Fibroblast of upper back skin (primary cell): ENCODE results near the gene PCDHGC4.

Experiments
- DNase-seq: peaks from one replicate; pipeline ENCODE4 v3.0.0-alpha.2; 2013

Gene PCDHGC4

DNA sequence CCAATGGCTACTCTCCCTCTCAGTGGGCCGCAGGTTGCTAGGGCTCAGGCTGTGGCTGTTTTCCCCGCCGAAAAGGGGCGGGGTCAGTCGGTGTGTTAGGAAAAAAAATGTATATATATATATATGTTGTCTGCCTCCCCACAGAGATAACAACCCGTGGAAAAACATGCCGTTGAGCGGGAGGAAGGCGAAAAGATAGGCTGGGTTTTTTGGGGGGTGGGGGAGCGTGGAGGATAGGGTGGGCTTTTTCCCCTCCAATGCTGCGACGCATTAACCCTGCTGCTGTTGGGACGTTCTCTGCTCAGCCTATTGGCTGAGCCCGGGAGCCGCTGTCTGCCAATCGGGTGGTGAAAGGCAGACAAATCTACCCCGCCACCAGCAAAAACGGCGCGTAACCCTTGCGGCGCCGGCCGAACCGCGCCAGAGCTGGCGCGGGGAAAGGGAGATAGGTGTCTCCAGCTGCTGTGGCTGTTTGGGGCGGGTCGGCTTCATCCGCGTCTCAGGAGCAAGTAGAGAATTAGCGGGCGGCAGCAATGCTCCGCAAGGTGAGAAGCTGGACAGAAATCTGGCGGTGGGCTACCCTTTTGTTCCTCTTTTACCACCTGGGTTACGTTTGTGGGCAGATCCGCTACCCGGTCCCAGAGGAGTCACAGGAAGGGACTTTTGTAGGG is at the start of gene PCDHGC4:
Gene PCDHGC4 (plus strand): TSS at position 390 of the 671 bp plus-strand sequence. CDS start 144 bp downstream, at position 534.
- DNase-seq: no peak

DNA sequence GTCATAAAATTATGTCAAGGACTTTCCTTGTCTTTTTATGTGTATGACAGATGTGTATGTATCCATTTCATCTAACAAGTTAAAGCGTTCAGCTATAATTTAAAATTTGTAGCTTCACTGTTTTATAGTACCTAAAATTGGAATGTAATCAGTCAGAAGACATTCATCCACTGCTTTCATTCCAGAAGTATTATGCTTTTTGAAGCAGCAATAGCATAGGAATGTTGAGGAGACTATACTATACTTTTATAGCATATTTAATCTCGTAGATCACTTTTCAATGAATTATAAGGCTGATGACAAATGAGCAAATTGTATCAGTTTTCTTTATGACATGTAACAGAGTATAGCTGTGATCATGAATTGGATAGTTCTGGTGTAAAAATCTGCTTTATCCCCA is 47.6 kb upstream of the PCDHGC4 start:
- peak; percentile 41 for DNase-seq

DNA sequence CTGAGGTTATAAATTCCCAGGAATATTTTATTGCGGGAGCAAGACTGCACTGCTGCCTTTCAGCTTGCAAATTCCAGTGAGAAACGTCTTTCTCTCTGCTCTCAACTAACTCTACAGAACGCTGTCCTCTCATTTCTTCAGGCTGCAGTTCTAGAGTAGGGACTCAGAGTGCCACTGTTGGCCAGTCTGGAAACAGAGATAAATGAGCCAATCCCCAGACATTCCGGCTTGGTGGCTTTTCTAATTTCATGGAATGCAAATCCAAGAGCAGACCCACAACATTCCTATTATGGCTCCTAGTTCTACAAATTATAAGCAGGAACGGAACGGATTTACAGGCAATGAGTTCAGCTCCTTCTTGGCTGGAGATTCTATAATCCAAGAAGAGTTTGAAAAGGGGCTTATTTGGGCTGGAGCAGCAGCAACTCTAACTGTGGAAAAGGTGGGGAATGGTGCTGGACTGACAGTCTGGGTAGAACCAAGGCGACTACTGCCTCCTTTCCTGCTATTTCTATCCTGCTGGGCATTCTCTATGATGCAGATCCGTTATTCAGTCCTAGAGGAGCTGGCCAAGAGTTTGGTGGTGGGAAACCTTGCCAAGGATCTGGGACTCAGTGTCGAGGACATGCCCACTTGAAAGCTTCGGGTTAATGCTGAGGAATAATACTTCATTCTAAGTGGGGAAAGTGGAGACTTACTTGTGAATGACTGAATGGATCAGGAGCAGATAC is 45.3 kb upstream of the PCDHGC4 start:
- peak; percentile 48 for DNase-seq

DNA sequence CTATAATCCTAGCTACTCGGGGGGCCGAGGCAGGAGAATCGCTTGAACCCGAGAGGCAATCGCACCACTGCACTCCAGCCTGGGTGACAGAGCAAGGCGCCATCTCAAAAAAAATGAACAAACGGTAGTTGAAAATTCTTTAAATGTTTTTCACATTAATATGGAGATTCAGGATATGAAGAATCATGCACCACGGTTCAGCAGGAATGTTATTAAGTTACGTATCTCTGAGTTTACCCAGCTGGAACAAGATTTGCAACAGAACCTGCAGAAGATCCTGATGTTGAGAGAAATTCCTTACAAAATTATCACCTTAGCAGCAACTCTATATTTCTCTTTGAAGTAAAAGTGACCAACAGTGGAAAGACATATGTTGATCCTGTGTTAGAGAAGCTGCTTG is 44.5 kb upstream of the PCDHGC4 start:
- DNase-seq: no peak

DNA sequence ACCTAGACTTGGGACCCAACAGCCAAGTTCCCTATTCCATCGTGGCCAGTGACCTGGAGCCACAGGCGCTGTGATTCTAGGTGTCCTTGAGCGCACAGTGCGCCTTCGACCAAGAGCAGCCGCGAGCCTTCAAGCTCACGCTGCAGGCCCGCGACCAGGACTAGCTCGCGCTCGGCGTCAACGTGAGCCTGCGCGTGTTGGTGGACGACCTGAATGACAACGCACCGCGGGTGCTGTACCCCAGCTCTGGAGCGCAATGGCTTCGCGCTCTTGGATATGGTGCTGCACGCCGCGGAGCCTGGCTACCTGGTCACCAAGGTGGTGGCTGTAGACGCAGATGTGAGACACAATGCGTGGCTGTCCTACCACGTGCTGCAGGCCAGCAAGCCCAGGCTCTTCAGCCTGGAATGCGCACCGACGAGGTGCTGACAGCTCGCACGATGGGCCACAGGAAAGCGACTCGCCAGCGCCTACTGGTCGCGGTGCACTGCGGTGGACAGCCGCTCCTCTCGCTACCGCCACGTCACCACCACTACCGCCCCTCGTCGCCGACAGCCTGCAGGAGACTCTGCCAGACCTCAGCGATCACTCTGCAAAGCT is 43.2 kb upstream of the PCDHGC4 start:
- no peak for DNase-seq

DNA sequence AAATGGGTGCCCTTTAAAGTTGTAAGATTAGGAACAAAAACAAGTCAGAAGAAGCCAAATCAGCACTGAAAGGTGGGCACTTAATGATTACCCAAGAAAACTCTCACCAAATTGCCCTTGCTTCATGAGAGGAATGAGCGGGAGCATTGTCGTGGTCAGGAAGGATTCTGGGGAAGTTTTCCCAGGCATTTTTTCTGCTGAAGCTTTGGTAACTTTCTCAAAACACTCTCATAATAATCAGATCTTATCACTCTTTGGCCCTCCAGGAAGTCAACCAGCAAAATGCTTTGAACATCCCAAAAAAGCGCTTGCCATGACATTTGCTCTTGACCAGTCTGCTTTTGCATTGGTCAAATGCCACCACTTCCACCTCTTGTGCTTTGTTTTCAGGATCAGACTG is 19.5 kb upstream of the PCDHGC4 start:
- DNase-seq: peak; percentile 37

DNA sequence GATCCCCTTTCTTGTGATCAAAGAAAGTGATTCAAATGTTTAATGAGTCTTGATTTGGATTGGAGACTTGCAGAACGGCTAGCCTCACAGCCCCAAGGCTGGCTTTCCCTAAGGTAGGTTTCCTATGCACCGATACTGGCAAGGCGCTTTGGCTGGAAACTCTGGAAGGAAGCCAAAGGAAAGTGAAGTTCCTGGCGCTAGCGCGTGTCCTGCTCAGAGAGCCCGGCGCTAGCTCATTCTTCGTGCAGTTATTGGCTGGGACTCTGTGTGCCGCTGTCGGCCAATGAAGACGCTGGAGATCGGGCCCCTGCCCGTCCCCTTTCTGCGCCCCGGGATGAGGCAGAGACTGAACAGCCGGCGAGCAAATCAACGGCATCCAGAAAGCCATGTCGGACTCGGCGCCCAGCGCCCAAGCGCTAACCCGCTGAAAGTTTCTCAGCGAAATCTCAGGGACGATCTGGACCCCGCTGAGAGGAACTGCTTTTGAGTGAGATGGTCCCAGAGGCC is 9.2 kb upstream of the PCDHGC4 start, which contains the start of gene PCDHGC3:
Gene PCDHGC3 (plus strand): TSS at position 342 of the 507 bp plus-strand sequence. CDS start 151 bp downstream, at position 493.
- peak; percentile 97 for DNase-seq

DNA sequence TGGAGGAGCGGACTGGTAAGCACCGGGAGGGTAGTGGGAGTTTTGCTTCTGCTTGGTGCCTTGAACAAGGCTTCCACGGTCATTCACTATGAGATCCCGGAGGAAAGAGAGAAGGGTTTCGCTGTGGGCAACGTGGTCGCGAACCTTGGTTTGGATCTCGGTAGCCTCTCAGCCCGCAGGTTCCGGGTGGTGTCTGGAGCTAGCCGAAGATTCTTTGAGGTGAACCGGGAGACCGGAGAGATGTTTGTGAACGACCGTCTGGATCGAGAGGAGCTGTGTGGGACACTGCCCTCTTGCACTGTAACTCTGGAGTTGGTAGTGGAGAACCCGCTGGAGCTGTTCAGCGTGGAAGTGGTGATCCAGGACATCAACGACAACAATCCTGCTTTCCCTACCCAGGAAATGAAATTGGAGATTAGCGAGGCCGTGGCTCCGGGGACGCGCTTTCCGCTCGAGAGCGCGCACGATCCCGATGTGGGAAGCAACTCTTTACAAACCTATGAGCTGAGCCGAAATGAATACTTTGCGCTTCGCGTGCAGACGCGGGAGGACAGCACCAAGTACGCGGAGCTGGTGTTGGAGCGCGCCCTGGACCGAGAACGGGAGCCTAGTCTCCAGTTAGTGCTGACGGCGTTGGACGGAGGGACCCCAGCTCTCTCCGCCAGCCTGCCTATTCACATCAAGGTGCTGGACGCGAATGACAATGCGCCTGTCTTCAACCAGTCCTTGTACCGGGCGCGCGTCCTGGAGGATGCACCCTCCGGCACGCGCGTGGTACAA is 8.5 kb upstream of the PCDHGC4 start:
- peak; percentile 78 for DNase-seq

DNA sequence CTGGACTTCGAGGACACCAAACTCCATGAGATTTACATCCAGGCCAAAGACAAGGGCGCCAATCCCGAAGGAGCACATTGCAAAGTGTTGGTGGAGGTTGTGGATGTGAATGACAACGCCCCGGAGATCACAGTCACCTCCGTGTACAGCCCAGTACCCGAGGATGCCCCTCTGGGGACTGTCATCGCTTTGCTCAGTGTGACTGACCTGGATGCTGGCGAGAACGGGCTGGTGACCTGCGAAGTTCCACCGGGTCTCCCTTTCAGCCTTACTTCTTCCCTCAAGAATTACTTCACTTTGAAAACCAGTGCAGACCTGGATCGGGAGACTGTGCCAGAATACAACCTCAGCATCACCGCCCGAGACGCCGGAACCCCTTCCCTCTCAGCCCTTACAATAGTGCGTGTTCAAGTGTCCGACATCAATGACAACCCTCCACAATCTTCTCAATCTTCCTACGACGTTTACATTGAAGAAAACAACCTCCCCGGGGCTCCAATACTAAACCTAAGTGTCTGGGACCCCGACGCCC is 7.7 kb upstream of the PCDHGC4 start:
- no peak for DNase-seq

DNA sequence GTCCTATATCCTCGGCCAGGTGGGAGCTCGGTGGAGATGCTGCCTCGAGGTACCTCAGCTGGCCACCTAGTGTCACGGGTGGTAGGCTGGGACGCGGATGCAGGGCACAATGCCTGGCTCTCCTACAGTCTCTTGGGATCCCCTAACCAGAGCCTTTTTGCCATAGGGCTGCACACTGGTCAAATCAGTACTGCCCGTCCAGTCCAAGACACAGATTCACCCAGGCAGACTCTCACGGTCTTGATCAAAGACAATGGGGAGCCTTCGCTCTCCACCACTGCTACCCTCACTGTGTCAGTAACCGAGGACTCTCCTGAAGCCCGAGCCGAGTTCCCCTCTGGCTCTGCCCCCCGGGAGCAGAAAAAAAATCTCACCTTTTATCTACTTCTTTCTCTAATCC is 7.0 kb upstream of the PCDHGC4 start:
- no peak for DNase-seq

DNA sequence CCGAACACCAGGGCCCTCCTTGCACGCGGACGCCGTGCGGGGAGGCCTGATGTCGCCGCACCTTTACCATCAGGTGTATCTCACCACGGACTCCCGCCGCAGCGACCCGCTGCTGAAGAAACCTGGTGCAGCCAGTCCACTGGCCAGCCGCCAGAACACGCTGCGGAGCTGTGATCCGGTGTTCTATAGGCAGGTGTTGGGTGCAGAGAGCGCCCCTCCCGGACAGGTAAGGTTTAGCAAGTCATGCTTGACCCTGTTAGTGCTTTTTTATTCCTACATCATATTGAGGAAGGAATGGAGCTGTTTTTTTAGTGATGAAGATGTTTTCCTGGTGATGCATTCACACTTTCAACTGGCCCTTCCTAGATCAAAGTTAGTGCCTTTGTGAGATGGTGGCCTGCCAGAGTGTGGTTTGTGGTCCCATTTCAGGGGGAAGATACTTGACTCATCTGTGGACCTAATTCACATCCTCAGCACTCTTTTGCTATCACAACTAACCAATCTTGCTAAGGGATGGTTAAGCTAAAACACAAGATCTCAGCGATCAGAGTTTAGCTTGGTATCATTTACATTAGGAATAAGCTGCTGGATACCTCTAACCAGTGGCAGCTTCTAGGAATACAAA is 6.4 kb upstream of the PCDHGC4 start:
- peak; percentile 60 for DNase-seq

DNA sequence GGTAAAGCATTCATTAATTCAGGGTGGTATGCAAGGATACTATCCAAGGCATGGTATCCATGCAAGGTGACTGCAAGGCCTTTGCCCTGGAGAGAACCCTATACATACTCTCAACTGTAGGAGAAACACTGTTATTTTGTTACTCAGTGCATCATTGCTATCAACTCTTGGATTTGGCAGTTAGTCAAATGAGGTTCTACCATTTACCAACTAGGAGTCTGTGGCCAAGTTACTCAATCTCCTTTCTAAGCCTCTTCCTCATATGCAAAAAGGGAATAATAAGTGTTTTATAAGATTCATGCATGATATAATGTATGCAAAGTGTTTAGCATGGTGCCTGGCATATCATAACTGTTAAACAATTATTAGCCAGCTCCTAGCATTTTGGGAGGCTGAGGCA is 5.1 kb upstream of the PCDHGC4 start:
- DNase-seq: peak; percentile 36

DNA sequence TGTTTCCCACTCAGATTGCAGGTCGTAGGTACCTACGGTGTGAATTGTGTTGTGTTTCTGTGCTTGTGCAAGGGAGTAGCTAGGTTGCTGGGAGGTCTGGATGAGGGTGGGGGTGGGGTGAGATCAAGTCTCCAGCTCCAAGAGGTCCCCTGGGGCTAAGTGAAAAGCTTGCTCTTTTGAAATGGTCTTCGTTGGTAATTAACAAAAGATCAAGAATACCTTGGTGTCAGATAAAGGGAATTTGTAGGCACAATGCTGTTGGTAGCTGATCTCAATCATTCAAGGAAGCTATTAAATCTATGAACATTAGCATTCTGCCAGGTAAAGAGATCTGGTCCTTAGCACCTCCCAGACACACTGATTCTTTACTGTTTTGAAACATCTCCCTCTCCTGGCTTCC is 928 bp upstream of the PCDHGC4 start:
- DNase-seq: no peak

DNA sequence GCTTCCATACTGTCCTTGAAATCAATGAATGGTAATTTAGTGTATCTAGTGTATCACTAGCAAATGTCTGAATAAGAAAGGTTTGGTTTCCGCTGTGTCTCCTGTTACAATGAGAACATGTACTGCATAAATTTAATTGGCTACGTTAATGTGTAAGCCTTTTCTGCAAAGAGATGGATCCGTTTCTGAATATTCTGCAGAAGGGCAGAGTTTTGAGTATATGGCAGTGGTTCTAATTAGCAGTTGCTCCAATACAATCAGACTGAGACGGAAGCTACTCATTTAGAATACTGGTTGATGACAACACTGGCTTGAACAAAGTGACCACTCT is 555 bp upstream of the PCDHGC4 start:
- DNase-seq: no peak

DNA sequence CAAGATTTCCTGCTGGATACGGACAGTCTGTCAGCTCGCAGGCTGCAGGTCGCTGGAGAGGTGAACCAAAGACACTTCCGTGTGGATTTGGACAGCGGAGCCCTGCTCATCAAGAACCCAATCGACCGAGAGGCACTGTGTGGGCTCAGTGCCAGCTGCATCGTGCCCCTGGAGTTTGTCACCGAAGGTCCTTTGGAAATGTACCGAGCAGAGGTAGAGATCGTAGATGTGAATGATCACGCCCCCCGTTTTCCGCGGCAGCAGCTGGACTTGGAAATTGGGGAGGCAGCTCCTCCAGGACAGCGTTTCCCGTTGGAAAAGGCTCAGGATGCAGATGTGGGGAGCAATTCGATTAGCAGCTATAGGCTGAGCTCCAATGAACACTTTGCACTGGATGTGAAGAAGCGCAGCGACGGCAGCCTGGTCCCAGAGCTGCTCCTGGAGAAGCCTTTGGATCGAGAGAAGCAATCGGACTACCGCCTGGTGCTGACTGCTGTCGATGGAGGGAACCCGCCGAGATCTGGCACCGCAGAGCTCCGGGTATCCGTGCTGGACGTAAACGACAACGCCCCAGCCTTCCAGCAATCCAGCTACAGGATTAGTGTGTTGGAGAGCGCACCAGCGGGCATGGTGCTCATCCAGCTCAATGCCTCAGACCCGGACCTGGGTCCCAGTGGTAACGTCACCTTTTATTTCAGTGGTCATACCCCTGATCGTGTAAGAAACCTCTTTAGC is 658 bp downstream of the PCDHGC4 start:
- DNase-seq: no peak

DNA sequence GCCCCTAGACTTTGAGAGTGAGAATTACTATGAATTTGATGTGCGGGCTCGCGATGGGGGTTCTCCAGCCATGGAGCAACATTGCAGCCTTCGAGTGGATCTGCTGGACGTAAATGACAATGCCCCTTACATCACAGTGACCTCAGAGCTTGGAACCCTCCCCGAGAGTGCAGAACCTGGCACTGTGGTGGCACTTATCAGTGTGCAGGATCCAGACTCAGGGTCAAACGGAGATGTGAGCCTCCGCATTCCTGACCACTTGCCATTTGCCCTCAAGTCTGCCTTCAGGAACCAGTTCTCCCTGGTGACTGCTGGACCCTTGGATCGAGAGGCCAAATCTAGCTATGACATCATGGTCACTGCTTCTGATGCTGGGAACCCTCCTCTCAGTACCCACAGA is 1.3 kb downstream of the PCDHGC4 start:
- no peak for DNase-seq

DNA sequence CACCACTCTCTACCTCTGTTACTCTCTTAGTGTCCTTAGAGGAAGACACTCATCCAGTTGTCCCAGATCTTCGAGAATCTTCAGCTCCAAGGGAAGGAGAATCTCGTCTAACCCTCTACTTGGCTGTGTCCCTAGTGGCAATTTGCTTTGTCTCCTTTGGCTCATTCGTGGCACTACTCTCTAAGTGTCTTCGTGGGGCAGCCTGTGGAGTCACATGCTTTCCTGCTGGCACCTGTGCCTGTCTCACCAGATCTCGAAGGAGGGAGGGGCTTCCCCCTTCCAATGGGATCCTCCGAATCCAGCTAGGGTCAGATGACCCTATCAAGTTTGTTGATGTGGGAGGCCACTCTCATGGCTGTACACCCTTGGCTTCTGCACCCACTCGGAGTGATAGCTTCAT is 2.3 kb downstream of the PCDHGC4 start:
- no peak for DNase-seq

DNA sequence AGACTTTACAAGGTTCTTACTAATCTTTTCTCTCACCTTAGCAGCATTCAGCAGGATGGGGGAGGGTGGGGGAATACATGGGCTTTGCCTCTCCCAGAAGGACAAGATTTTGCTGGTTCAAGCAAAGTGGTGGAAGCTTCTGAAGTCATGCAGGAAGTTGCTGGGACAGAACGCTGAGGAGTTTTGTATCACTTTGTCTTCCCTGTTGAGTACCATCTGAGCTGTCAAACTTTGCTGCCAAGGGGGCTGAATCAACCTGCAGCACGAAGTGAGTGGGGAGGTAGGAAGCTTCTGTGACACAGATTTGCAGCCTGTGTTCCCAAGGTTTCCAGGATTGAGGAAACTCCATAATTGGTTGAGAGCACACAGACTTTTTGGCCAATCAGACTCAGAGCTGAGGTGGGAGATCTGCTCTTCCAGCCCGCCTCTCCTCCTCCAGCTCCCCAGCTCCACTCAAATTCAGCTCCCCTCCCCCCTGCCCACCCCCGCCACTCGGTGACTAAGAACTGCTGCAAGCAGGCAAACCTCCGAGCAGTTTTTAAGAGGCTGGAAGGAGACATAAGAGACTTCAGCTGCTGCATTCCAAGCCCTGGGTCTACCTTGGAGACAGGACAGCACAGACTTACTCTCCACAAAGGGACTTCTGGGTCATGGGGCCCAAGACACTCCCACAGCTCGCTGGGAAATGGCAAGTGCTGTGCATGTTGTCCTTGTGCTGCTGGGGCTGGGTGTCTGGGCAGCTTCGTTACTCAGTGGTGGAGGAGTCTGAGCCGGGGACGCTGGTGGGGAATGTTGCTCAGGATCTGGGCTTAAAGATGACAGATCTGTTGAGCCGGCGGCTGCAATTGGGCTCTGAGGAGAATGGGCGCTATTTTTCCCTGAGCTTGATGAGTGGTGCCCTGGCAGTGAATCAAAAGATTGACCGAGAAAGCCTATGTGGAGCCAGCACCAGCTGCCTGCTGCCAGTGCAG is 4.0 kb downstream of the PCDHGC4 start, which contains the start of gene PCDHGC5:
Gene PCDHGC5 (plus strand): TSS at position 491 of the 971 bp plus-strand sequence. CDS start 160 bp downstream, at position 651.
- DNase-seq: peak; percentile 87

DNA sequence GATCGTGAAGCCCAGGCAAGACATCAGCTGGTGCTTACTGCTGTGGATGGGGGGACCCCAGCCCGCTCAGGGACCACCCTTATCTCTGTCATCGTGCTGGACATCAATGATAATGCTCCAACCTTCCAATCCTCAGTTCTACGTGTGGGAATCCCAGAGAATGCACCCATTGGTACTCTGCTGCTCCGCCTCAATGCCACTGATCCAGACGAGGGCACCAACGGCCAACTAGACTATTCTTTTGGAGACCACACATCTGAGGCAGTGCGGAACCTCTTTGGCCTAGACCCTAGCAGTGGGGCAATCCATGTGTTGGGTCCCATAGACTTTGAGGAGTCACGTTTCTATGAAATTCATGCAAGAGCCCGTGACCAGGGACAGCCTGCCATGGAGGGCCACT is 5.0 kb downstream of the PCDHGC4 start:
- no peak for DNase-seq

DNA sequence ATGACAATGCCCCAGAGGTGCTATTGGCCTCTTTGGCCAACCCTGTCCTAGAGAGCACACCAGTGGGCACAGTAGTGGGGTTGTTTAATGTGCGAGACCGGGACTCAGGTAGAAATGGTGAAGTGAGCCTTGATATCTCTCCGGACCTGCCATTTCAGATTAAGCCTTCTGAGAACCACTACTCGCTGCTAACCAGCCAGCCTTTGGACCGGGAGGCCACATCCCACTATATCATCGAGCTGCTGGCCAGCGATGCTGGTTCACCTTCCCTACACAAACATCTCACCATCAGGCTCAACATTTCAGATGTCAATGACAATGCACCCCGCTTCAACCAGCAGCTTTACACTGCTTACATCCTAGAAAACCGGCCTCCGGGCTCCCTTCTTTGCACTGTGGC is 5.4 kb downstream of the PCDHGC4 start:
- no peak for DNase-seq
